GM08714 (cell line): ENCODE measurements around the gene SLC47A1.
"Not testable (repeated sequence)": the region's sequence is repeated elsewhere in the genome, so short reads cannot be mapped to it uniquely, and the experiment has no call there.

Experiments used
- H3K4me3 ChIP-seq: fragments of 200-500 bp; sonication (Bioruptor generic); 2 replicates; pipeline ENCODE4 v1.5.1; 2014; ENCODE audit warnings: mild to moderate bottlenecking, low read length, inconsistent platforms
- ZNF274 ChIP-seq: IDR thresholded peaks from 2 replicates; pipeline ENCODE4 v1.6.1; 2012; ENCODE audit warnings: mild to moderate bottlenecking, low read depth, low read length

Gene SLC47A1

DNA sequence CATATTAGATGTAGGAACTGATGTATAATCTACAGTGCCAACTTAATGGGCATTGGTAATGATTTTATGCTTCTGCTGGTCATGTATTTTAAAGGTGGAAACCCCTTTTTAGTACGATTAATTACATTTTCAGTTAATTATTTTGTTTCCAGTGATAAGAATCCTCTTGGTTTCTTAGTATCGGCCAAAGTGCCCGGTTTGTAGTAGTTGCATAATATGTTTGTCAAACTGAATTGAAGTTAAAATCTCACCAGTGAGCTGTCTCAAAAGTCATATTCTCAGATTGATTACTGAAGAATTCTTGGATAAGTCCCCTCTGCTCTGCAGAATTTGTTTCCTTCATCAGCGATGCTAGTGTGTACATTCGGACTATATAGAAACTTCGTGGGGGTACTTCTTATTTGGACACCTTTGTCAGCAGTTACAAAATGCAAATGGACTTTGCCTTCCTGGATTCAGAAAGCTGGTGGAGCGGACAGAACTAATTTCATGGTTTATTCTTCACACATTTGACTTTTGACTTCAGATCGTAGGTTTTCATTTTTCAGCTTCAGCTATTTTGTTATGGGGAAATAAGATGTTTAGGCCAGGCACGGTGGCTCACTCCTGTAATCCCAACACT is 28.2 kb downstream of the SLC47A1 start:
- TF ChIP-seq ZNF274 = no peak
- H3K4me3 ChIP-seq = no peak overlapping the region

DNA sequence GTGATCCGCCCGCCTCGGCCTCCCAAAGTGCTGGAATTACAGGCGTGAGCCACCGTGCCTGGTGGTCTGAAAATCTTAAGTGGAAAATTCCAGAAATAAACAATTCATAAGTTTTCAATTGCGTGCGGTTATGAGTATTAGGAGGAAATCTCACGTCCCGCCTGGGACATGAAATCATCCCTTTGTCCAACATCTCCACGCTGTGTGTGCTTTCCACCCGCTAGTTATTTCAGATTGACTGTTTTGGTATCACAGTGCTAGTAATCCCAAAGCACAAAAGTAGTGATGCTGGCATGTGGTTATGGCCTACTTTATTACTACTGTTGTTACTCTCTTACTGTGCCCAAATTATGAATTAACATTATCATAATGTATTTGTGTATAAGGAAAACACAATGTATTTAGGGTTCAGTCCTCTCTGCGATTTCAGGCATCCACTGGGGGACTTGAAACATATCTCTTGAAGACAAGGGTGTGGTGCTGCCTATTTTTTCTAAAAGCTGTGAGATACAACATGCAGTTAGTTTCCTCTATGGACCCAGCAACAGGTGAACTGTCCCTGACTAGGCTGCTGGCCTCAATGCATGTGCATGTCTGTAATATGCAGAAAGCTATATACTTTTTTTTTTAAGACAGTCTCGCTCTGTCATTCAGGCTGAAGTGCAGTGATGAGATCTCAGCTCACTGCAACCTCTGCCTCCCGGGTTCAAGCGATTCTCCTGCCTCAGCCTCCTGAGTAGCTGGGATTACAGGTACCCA is 32.3 kb downstream of the SLC47A1 start:
- H3K4me3 ChIP-seq = no peak overlapping the region
- no peak for TF ChIP-seq ZNF274

- no peak for TF ChIP-seq ZNF274
- H3K4me3 ChIP-seq = no peak overlapping the region
These were observed 33.8 kb downstream of the SLC47A1 start for GRCh38 chr17:19567216-19568015.

- TF ChIP-seq ZNF274 = no peak
- no peak overlapping the region for H3K4me3 ChIP-seq
These were observed 34.3 kb downstream of the SLC47A1 start for GRCh38 chr17:19568016-19568350.

DNA sequence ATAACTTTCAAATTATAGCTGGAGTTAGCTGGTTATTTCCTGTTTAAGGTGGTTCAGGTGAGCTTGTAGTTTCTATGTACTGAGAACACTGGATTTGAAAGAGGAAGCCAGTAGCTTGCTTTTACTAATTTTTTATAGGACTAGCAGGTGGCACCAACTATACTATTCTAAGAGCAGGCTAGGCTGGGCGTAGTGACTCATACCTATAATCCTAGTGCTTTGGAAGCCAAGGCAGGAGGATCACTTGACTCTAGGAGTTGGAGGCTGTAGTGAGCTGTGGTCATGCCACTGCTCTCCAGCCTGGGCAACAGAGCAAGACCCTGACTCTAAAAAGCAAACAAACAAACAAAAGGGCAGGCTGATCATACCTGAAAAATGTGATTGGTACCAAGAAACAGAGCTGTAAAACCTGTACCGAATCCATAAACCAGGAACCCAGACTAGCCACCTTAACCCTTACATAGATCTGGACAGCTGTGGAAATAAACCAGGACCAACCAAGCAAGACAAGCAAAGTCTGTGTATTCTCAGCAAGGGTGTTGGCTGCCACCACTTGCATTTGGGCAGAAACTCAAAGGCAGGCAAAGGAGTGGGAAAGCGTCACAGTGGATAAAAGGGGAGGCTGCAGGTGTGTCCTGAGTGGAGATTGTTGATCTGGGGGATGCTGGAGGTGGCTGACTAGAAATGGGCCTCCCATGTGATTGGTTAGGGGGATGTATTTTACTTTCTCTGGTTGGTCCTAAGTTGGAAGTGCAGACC is 36.3 kb downstream of the SLC47A1 start:
- H3K4me3 ChIP-seq = no peak overlapping the region
- TF ChIP-seq ZNF274 = no peak

- TF ChIP-seq ZNF274 = no peak
- H3K4me3 ChIP-seq = no peak overlapping the region
These were observed 36.9 kb downstream of the SLC47A1 start for GRCh38 chr17:19570544-19571062.

GRCh38 chr17:19573075-19573474 is 39.4 kb downstream of the SLC47A1 start:
- no peak for TF ChIP-seq ZNF274
- H3K4me3 ChIP-seq = no peak overlapping the region

DNA sequence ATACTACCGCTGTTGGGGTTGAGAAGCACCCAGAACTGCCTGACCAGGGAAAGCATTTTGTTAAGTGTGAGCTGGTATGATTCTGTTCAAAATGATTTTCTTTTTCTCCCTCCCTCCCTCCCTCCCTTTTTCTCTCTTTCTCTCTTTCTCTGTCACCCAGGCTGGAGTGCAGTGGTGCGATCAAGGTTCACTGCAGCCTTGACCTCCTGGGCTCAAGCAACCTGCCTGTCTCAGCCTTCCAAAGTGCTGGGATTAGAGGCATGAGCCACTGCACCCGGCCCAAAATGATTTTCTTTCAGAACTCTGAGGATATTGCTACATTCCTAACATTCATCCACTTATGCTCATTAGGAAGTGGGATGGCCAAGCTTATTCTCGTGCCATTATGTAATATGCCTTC is 41.3 kb downstream of the SLC47A1 start:
- no peak overlapping the region for H3K4me3 ChIP-seq
- no peak for TF ChIP-seq ZNF274

DNA sequence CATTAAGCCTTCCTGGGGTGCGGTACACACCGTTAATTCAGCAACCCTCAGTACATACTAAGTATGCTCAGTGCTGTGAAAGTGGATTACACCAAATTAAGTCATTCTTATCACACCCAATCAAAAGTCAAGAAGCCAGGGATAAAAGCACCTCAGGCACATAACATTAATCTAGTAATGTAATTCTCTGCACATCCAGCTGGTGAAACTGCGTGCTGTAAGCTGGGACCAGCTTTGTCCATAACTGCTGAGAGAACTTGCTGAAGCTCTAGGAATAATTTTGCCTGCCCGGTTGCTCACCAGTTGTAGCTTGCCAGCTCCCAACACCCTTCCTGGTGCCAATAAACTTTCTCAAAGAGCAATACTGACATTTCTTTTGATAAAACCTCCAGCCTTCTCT is 44.9 kb downstream of the SLC47A1 start:
- no peak overlapping the region for H3K4me3 ChIP-seq
- TF ChIP-seq ZNF274 = no peak

DNA sequence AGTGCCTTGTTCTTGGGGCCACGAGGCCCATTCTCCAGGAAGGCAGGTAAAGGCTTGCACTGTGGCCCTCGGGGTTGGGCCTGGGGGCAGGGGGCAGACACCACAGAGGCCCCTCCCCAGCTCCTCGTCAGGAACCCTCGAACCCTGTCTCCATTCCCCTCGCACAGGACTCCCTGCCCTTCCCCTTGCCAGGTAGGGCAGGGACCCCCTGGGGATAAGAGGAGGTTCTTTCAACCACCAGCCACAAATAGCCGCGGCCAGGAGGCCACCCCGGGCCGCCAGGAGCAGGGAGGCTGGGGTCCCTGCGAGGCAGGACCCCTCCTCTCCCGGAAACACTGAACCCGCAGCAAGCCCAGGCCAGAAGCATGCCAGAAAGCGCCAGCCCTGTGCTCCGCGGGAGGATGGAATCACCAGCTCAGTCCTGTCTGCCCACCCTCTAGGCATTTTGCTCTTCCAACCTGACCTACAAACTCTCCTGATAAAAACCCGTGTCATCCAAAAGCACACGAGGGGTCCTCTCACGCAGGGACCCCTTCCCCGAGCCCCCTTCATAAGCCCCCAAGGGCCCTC is 45.6 kb downstream of the SLC47A1 start:
- no peak for TF ChIP-seq ZNF274
- H3K4me3 ChIP-seq = no peak overlapping the region

DNA sequence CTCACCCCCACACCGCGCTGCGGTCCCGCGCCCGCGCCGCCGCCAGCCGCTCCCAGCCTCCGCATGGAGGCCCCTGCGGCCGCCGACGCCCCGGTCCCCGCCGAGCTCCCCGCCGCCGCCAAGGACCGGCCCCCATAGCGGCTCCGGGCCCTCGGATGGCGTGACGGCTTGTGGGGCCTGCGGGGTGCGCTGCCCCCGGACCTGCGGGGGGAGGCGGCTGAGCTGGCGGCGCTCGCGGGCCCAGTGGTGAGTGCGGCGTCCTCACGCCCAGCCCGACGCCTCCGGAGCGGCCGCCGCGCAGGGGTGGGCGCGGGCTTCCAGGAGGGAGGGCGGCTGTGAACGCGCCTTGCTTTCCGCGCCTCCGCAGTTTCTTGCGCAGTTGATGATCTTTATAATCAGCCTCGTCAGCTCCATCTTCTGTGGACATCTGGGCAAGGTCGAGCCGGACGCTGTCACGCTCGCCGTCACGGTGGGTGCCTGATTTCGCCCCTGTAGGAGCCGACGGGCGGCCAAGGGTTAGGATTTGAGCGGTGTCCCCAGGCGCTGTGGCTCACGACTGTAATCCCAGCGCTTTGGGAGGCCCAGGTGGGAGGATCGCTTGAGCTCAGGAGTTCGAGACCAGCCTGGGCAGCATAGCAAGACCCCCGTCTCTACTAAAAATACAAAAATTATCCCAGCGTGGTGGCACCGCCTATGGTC is 46.4 kb downstream of the SLC47A1 start:
- TF ChIP-seq ZNF274 = no peak
- H3K4me3 ChIP-seq = no peak overlapping the region

DNA sequence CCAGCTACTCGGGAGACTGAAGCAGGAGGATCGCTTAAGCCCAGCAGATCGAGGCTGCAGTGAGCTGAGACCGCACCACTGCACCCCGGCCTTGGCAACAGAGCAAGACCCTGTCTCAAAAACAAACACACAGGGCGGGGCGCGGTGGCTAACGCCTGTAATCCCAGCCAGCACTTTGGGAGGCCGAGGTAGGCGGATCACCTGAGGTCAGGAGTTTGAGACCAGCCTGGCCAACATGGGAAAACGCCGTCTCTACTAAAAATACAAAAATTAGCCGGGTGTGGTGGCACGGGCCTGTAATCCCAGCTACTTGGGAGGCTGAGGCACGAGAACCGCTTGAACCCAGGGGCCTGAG is 46.9 kb downstream of the SLC47A1 start:
- H3K4me3 ChIP-seq = not testable (repeated sequence)

DNA sequence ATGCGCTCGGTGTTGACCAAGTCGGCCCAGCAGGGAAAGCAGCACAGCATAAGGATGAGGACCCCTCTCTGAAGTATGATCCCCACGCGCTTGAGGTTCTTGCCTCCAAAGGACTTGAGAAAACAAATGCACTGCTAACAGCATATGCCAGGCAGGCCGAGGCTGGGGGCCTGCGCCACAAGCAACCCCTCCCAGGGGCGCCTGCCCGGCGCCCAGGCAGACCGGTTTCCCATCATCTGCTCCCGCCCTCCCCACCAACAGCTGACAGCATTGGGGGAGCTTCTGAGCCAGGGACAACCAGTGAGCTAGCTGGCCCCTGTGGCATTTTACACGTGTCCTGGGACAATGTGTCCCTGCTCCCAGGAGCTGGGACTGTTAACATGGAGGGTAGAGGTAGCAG is 48.5 kb downstream of the SLC47A1 start:
- not testable (repeated sequence) for H3K4me3 ChIP-seq
